B cell (primary cell): Measurements from ENCODE around the gene RSAD1. TPM values are rescaled to one million over a fixed set of nuclear protein-coding genes. Genes with fewer than 3 reads are reported as not detected.

ENCODE experiments used
- ATAC-seq: fragments of 200-7000 bp; cut with Tn5 transposase; one replicate; pipeline ENCODE4 v1.10.0; 2021; ENCODE audit warnings: low read depth, mild to moderate bottlenecking, moderate number of reproducible peaks, moderate library complexity
- CTCF ChIA-PET: fragments of 350-600 bp; sonication (Branson Sonifier 250); formaldehyde crosslinking; loops from one replicate; lab custom pipeline; 2021; ENCODE audit warnings: antibody characterized with exemption, inconsistent platforms; lab: Charles Lee
- POLR2A ChIA-PET: fragments of 350-600 bp; sonication (Branson Sonifier 250); formaldehyde crosslinking; loops from one replicate; lab custom pipeline; 2021; ENCODE audit warnings: antibody characterized with exemption; lab: Charles Lee
- DNase-seq: peaks from one replicate; pipeline ENCODE4 v3.0.0; 2013
- H2AFZ ChIP-seq: 2 replicates; pipeline ENCODE4 v1.6.1; 2012; ENCODE audit warnings: mild to moderate bottlenecking, low read depth, low read length; ENCODE audit not compliant: insufficient read depth, poor library complexity, severe bottlenecking
- H3K27ac ChIP-seq, 2 donors: 1 replicate in 1 of 2; 2 replicates in 1 of 2; pipeline ENCODE4 v1.5.1; 2012 to 2013; ENCODE audit warnings: low read length in 2 of 2, mild to moderate bottlenecking in 2 of 2, moderate library complexity in 1 of 2
- H3K27me3 ChIP-seq, 4 experiments: fragments of 200-600 bp in 1 of 4; sonication (generic) in 1 of 4; replicated peaks in 1 of 4; 1 replicate in 2 of 4; 2 replicates in 2 of 4; pipeline versions ENCODE4 v1.6.1 to v1.7.0; 2013 to 2016; ENCODE audit warnings: low read length in 3 of 4, mild to moderate bottlenecking in 2 of 4, mixed read lengths in 1 of 4, moderate library complexity in 1 of 4; ENCODE audit not compliant: insufficient read depth in 4 of 4, control insufficient read depth in 3 of 4; ENCODE audit errors: control extremely low read depth in 1 of 4
- H3K36me3 ChIP-seq, 2 experiments: replicated peaks in 1 of 2; 1 replicate in 1 of 2; 2 replicates in 1 of 2; pipeline versions ENCODE4 v1.6.1 to v1.7.1; 2013; ENCODE audit warnings: low read length in 1 of 2; ENCODE audit not compliant: insufficient read depth in 2 of 2, control insufficient read depth in 1 of 2; ENCODE audit errors: control extremely low read depth in 1 of 2, extremely low read depth in 1 of 2
- H3K4me1 ChIP-seq, 2 donors: fragments of 200-600 bp in 1 of 2; sonication (generic) in 1 of 2; 1 replicate in 1 of 2; 2 replicates in 1 of 2; pipeline versions ENCODE4 v1.5.1 to v1.6.1; 2013 to 2017; ENCODE audit warnings: low read length in 2 of 2; ENCODE audit not compliant: control insufficient read depth in 2 of 2, insufficient read depth in 2 of 2
- H3K4me2 ChIP-seq: replicated peaks from 2 replicates; pipeline ENCODE3; 2012; ENCODE audit warnings: mild to moderate bottlenecking, low read depth, low read length; ENCODE audit not compliant: poor library complexity, severe bottlenecking
- H3K4me3 ChIP-seq, 5 experiments: fragments of 200-600 bp in 1 of 5; sonication (generic) in 1 of 5; 1 replicate in 3 of 5; 2 replicates in 2 of 5; pipeline versions ENCODE4 v1.5.1 to v1.7.0; 2011 to 2016; ENCODE audit warnings: low read length in 4 of 5, mild to moderate bottlenecking in 4 of 5, low read depth in 2 of 5, control low read depth in 1 of 5, moderate library complexity in 1 of 5; ENCODE audit not compliant: insufficient read depth in 1 of 5; ENCODE audit errors: control extremely low read depth in 1 of 5, extremely low read depth in 1 of 5
- H3K79me2 ChIP-seq: fragments of 200-600 bp; sonication (generic); one replicate; pipeline ENCODE4 v1.6.0; 2016; ENCODE audit warnings: low read length; ENCODE audit not compliant: control insufficient read depth, insufficient read depth
- H3K9ac ChIP-seq: fragments of 200-600 bp; sonication (generic); 2 replicates; pipeline ENCODE4 v1.6.1; 2017; ENCODE audit warnings: mild to moderate bottlenecking, low read length, moderate library complexity
- H3K9me3 ChIP-seq, 3 donors: one replicate each; pipeline versions ENCODE4 v1.6.1 to v1.7.1; 2013; ENCODE audit warnings: low read length in 2 of 3; ENCODE audit not compliant: control insufficient read depth in 2 of 3, insufficient read depth in 1 of 3; ENCODE audit errors: control extremely low read depth in 1 of 3
- H4K20me1 ChIP-seq: 2 replicates; pipeline ENCODE4 v1.6.0; 2012; ENCODE audit warnings: mild to moderate bottlenecking, low read length; ENCODE audit not compliant: insufficient read depth, control insufficient read depth, poor library complexity, severe bottlenecking
- H3K27ac Mint-ChIP-seq: one replicate; pipeline ENCODE4 v1.8.0; 2021; ENCODE audit warnings: mixed read lengths
- H3K27me3 Mint-ChIP-seq: one replicate; pipeline ENCODE4 v1.8.0; 2021; ENCODE audit warnings: mixed read lengths
- H3K4me1 Mint-ChIP-seq: one replicate; pipeline ENCODE4 v1.8.0; 2021; ENCODE audit warnings: mixed read lengths
- H3K4me3 Mint-ChIP-seq: one replicate; pipeline ENCODE4 v1.8.0; 2021; ENCODE audit warnings: mixed read lengths
- H3K9me3 Mint-ChIP-seq: one replicate; pipeline ENCODE4 v1.8.0; 2022; ENCODE audit warnings: mixed read lengths; ENCODE audit not compliant: insufficient read depth
- EZH2 ChIP-seq: IDR thresholded peaks from 2 replicates; pipeline ENCODE4 v1.6.1; 2012; ENCODE audit warnings: borderline replicate concordance, low read depth, mild to moderate bottlenecking, moderate library complexity, low read length; ENCODE audit not compliant: insufficient read depth, poor library complexity, severe bottlenecking
- WGBS: methylation state at CpG from one replicate; pipeline ENCODE4 v1.1.5; 2013; ENCODE audit warnings: missing lambda C conversion rate; ENCODE audit not compliant: insufficient coverage; 5-methylcytosine and 5-hydroxymethylcytosine counted together
- intact Hi-C: fragments of 100-400 bp; cut with micrococcal nuclease; formaldehyde crosslinking; loops from one replicate; pipeline ENCODE4 v1.10.0; 2022
- polyA plus RNA-seq: library from polyadenylated mRNA; depleted of rRNA; stranded (reverse); fragments of >200 nt; gene quantifications from 2 replicates; pipeline ENCODE4 v1.2.3, GENCODE V29; 2012
- total RNA-seq, 2 donors: library from RNA; stranded (reverse); fragments of 120-200 nt in 1 of 2; gene quantifications; 1 replicate in 1 of 2; 2 replicates in 1 of 2; pipeline versions ENCODE4 v1.2.3 to v1.2.4, GENCODE V29; 2013 to 2022
- TF ChIP-seq, protein P1 (sequence below): fragments of 200-600 bp; IDR thresholded peaks from one replicate; pipeline ENCODE4 v1.8.0; 2022; ENCODE audit warnings: antibody characterized with exemption, mild to moderate bottlenecking

RSAD1 gene
- total and polyA plus RNA-seq, 2 donors (not counting 1 experiment from before 2014, with no cell fraction given): 53.4 to 63.9 TPM

DNA sequence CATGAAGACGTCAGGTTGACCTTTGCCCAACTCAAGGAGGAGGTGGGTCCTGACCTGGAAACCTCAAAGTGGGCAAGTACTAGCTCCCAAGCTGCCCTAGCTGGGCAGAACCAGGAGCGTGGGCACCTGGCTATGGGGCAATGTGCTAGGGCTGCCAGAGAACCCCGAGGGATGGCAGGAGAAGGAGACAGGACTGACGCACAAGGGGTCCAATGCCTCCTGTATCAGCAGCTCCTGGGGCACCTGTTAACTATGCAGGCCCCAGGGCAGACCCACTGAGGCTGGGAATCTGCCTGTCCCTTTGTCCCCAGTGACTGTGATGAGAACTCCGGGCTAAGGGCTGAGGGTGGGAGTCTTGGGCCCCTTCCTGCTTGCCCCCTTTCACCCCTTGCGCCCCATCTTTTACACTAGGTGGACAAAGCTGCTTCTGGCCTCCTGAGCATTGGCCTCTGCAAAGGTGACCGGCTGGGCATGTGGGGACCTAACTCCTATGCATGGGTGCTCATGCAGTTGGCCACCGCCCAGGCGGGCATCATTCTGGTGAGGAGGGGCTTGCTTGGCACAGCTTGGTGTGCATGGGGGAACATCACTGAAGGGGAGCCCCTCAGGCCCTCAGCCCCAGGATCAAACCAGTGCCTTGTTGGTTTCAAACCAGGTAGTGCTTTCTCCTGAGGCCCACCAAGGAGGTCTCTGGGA, 17.7 kb upstream of the RSAD1 start:
- ATAC-seq (no peak), DNase-seq (no peak)
- TF ChIP-seq, protein P1, sequence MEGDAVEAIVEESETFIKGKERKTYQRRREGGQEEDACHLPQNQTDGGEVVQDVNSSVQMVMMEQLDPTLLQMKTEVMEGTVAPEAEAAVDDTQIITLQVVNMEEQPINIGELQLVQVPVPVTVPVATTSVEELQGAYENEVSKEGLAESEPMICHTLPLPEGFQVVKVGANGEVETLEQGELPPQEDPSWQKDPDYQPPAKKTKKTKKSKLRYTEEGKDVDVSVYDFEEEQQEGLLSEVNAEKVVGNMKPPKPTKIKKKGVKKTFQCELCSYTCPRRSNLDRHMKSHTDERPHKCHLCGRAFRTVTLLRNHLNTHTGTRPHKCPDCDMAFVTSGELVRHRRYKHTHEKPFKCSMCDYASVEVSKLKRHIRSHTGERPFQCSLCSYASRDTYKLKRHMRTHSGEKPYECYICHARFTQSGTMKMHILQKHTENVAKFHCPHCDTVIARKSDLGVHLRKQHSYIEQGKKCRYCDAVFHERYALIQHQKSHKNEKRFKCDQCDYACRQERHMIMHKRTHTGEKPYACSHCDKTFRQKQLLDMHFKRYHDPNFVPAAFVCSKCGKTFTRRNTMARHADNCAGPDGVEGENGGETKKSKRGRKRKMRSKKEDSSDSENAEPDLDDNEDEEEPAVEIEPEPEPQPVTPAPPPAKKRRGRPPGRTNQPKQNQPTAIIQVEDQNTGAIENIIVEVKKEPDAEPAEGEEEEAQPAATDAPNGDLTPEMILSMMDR: no peak
- no peak for TF ChIP-seq EZH2
- WGBS: 93% methylated on average over 8 of the region's 9 CpGs
- Mint-ChIP-seq H3K4me3 (no peak overlapping the region), H3K9me3 (no peaks in the 10 kb centered on the region), H3K4me1 (peaks cover 20% of the 10 kb centered on the region), H3K27ac (no peak overlapping the region), H3K27me3 (no peaks in the 10 kb centered on the region)
- Histone ChIP-seq H3K9ac (no peak overlapping the region), H3K27ac (no peak overlapping the region), H3K4me2 (no peak overlapping the region), H3K27me3 (no peaks in the 10 kb centered on the region), H3K9me3 (peaks cover 0 to 2% (median 0%) of the 10 kb centered on the region in 3 donors), H3K36me3 (peaks cover 0 to 7% of the 10 kb centered on the region in 2 experiments), H3K79me2 (no peaks in the 10 kb centered on the region), H2AFZ (no peak overlapping the region), H4K20me1 (no peaks in the 10 kb centered on the region), H3K4me3 (no peak overlapping the region), H3K4me1 (peaks cover 0 to 12% of the 10 kb centered on the region in 2 donors)
- POLR2A ChIA-PET: no interaction called here
- CTCF ChIA-PET: interaction anchor here (1.2 kb wide), 1 partner anchor 99 kb away, joined by 3 read pairs; no protein-coding TSS in a partner anchor
- intact Hi-C loops: no loop called here

DNA sequence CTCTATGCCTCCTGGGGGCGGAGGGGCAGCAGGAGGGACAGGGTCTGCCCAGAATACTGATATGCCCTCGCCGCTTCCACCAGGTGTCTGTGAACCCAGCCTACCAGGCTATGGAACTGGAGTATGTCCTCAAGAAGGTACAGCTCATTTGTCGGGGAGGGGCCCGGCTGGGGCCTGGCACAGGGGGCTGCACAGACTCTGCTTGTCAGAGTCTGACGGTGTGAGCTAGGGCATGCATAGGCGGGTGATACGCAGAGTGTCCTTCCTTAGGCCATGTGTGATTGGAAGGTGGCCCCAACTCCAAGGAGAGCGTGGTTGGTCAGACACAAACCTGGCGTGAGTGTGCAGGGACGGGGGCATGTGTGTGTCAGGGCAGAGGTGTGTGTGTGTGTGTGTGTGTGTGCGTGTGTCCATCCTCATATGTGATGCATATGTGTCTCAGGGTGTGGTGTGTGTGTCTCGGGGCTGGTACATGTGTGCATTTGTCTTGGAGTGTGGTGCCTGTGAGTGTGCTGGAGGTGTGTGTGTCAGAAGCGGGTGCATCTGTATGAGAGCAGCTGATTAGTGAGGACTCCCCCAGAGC, 17.0 kb upstream of the RSAD1 start:
- no peak for TF ChIP-seq EZH2
- TF ChIP-seq, protein P1: no peak
- H3K4me2 ChIP-seq: no peak overlapping the region
- Mint-ChIP-seq H3K9me3 (no peaks in the 10 kb centered on the region), H3K27me3 (no peaks in the 10 kb centered on the region), H3K27ac (no peak overlapping the region), H3K4me1 (peaks cover 27% of the 10 kb centered on the region), H3K4me3 (no peak overlapping the region)
- WGBS: 98% methylated on average over 14 of the region's 14 CpGs
- no peak overlapping the region for H3K9ac ChIP-seq
- no peaks in the 10 kb centered on the region for H3K79me2 ChIP-seq
- peaks cover 0 to 7% of the 10 kb centered on the region in 2 experiments for H3K36me3 ChIP-seq
- DNase-seq: no peak
- no peak overlapping the region for H2AFZ ChIP-seq
- H3K4me1 ChIP-seq: peaks cover 0 to 17% of the 10 kb centered on the region in 2 donors
- intact Hi-C loops: no loop called here
- ATAC-seq: no peak
- no peaks in the 10 kb centered on the region for H3K27me3 ChIP-seq
- H4K20me1 ChIP-seq: no peaks in the 10 kb centered on the region
- ChIA-PET POLR2A (interaction anchor here (0.7 kb wide), 1 partner anchor 34 kb away, joined by 3 read pairs; no protein-coding TSS in a partner anchor), CTCF (interaction anchor here (1.2 kb wide), 1 partner anchor 100 kb away, joined by 3 read pairs; no protein-coding TSS in a partner anchor)
- no peak overlapping the region for H3K27ac ChIP-seq
- peaks cover 0 to 8% (median 0%) of the 10 kb centered on the region in 3 donors for H3K9me3 ChIP-seq
- H3K4me3 ChIP-seq: no peak overlapping the region
